ENCODE measurements around the gene ITPKB.

ITPKB gene

DNA sequence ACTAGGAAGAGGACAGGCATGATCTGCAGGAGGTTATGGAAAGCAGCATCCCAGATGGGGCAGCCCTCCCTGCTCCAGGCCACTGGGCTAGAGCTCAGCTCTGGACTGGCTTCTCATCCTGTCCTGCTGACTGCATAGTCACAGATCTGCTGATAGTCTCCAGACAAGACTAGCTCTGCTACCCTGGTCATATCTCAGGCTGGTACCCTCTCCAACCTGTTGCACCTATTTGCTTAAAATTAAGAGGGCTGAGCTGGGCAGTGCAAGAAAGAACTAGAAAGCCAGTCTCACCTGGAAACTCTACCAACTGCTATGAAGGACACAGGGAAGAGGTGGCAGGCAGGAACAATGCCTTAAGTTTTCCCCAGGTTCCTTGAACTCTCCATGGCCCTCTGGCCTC is 40.4 kb downstream of the ITPKB start:
- H3K36me3 Mint-ChIP-seq (ENCODE audit: low read depth): no peaks in the 10 kb centered on the region
- H3K27ac Mint-ChIP-seq: no peak overlapping the region
- no peaks in the 10 kb centered on the region for H3K27me3 Mint-ChIP-seq (ENCODE audit: low read depth, poor library complexity)
- no peaks in the 10 kb centered on the region for H3K9me3 Mint-ChIP-seq
- no peak overlapping the region for H3K4me3 Mint-ChIP-seq
- H3K4me1 Mint-ChIP-seq: peaks cover 35% of the 10 kb centered on the region
- TF ChIP-seq, protein P1, sequence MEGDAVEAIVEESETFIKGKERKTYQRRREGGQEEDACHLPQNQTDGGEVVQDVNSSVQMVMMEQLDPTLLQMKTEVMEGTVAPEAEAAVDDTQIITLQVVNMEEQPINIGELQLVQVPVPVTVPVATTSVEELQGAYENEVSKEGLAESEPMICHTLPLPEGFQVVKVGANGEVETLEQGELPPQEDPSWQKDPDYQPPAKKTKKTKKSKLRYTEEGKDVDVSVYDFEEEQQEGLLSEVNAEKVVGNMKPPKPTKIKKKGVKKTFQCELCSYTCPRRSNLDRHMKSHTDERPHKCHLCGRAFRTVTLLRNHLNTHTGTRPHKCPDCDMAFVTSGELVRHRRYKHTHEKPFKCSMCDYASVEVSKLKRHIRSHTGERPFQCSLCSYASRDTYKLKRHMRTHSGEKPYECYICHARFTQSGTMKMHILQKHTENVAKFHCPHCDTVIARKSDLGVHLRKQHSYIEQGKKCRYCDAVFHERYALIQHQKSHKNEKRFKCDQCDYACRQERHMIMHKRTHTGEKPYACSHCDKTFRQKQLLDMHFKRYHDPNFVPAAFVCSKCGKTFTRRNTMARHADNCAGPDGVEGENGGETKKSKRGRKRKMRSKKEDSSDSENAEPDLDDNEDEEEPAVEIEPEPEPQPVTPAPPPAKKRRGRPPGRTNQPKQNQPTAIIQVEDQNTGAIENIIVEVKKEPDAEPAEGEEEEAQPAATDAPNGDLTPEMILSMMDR (IDR thresholded peaks at IDR 0.05): no peak
- DNase-seq: no peak

DNA sequence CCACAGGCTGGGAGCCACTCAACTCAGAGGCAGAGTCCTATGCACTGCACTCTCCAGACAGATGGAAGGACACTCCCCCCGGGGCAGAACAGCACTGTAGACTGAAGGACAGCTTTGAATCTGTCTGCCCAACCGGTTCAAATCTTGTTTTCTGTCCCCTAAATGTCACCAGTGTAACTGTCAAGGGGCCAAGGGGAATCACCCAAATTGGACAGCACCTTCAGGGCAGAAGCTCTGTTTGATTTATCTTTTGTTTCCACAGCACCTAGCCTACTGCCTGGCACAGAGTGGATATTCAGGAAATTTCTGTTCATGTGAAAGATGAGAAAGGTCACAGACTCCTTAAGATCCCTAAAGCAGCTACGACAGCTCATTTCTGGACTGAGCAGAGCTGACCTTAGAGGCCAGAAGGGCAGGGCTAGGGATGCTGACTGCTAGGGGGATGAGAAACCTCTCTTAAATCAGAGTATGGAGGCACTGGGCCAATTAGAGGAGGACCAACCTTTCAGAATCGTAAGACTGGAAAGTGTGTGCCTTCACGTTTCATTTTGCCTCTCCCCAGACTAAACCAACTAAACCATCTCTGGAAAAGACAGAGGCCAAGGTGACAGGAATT is 41.0 kb downstream of the ITPKB start:
- TF ChIP-seq, protein P1 (IDR thresholded peaks at IDR 0.05): no peak
- no peaks in the 10 kb centered on the region for H3K36me3 Mint-ChIP-seq (ENCODE audit: low read depth)
- no peak overlapping the region for H3K27ac Mint-ChIP-seq
- H3K4me3 Mint-ChIP-seq: no peak overlapping the region
- DNase-seq: no peak
- H3K4me1 Mint-ChIP-seq: peaks cover 33% of the 10 kb centered on the region
- H3K27me3 Mint-ChIP-seq (ENCODE audit: low read depth, poor library complexity): peaks cover 3% of the 10 kb centered on the region
- no peaks in the 10 kb centered on the region for H3K9me3 Mint-ChIP-seq

DNA sequence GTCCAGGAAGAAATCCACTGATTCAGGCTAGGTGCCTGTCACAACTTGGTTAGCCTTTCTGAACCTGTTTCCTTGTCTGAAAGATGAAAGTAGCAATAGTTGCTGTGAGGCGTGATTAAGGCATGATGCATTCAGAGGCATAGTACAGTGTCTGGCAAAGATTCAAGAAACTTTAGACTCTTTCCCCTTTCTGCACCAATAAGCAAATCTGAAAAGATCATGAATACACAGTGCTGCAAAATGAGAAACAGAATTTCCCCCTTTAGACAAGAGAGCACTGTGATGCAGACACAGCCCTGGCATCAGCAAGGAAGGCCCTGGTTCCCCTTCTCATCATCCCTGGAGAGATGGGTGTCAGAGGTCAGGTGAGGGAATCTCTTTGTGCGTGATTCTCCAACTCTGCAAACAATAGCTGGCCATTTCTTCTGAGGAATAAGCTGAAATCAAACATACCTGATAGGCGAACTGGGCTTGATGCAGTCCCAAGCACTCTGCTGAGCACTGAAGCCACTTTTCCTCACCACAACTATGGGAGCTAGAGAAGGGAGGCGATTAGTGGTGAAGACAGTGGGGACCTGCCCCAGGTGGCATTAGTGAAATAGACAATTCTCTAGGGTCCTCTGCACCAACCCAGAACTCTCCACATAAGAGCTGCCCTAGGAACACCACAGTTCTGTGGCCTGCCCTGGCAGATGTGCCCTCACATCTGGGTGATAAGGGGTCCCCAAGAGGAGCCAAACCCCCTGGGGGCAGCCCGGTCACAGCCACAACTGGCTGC is 41.7 kb downstream of the ITPKB start:
- Mint-ChIP-seq H3K27ac (no peak overlapping the region), H3K4me1 (peaks cover 32% of the 10 kb centered on the region), H3K4me3 (no peak overlapping the region), H3K27me3 (ENCODE audit: low read depth, poor library complexity) (peaks cover 5% of the 10 kb centered on the region), H3K36me3 (ENCODE audit: low read depth) (no peaks in the 10 kb centered on the region), H3K9me3 (no peaks in the 10 kb centered on the region)
- no peak for DNase-seq
- TF ChIP-seq, protein P1 (IDR thresholded peaks at IDR 0.05): no peak

DNA sequence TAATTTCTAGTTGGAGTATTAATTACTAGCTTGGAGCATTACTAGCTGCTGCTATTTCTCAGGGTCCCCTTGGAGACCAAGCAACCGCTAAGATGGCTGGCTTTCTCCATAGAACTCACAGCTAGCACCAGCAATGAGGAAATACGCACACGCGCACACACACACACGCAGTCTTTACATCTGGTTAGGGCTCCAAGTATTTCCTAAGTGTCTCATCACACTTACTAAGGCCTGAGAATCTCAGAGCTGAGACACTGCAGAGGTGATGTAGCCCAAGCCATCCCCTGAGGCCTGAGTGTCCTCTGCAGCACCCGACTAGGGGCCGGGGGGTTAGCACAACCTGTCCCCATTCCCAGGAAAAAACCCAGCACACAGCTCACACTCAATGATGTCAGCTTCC is 42.5 kb downstream of the ITPKB start:
- Mint-ChIP-seq H3K9me3 (no peaks in the 10 kb centered on the region), H3K36me3 (ENCODE audit: low read depth) (no peaks in the 10 kb centered on the region)
- TF ChIP-seq, protein P1 (IDR thresholded peaks at IDR 0.05): no peak

DNA sequence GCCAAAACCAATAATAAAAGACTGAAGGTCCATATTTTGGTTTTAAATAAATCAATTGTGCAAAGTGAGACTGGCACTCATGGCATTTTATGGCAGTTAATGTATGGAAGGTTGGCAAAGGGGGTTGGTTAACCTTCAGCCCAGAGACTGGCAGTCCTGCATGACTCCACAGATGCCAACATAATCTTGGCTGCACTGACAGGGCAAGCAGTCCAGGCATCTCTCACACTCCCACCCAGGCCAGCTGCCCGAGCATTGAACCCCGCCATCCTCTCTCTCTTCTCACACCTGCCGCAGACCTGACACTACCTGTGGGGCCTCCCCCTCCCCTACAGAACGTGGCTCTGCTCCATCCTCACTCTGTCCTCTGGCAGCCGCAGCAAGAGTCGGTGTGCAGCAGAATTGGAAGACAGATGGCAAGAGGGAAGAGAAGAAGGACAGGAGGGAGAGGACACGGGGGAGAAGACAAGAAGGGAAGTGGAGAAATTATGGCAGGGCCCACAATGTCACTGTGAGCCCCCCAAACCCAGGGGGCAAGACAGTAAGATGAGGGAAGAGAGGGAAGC is 43.7 kb downstream of the ITPKB start:
- H3K4me1 Mint-ChIP-seq: peaks cover 39% of the 10 kb centered on the region
- H3K36me3 Mint-ChIP-seq (ENCODE audit: low read depth): no peaks in the 10 kb centered on the region
- H3K27ac Mint-ChIP-seq: no peak overlapping the region

More for the DNA sequence above, 42.5 kb downstream of the ITPKB start:
- peaks cover 29% of the 10 kb centered on the region for H3K4me1 Mint-ChIP-seq
- H3K27ac Mint-ChIP-seq: no peak overlapping the region
- H3K27me3 Mint-ChIP-seq (ENCODE audit: low read depth, poor library complexity): peaks cover 9% of the 10 kb centered on the region
- no peak overlapping the region for H3K4me3 Mint-ChIP-seq
- no peak for DNase-seq

More for the DNA sequence above, 43.7 kb downstream of the ITPKB start:
- Mint-ChIP-seq H3K27me3 (ENCODE audit: low read depth, poor library complexity) (peaks cover 9% of the 10 kb centered on the region), H3K4me3 (no peak overlapping the region), H3K9me3 (no peaks in the 10 kb centered on the region)
- DNase-seq: no peak
- TF ChIP-seq, protein P1 (IDR thresholded peaks at IDR 0.05): no peak
